ENCODE data around the gene PTPRN2. TPM values are rescaled to one million over a fixed set of nuclear protein-coding genes. Genes with fewer than 3 reads are reported as not detected.

The PTPRN2 gene
- total and polyA plus RNA-seq, 2 donors from 2014 or later = 4.8 to 6.2 TPM

DNA sequence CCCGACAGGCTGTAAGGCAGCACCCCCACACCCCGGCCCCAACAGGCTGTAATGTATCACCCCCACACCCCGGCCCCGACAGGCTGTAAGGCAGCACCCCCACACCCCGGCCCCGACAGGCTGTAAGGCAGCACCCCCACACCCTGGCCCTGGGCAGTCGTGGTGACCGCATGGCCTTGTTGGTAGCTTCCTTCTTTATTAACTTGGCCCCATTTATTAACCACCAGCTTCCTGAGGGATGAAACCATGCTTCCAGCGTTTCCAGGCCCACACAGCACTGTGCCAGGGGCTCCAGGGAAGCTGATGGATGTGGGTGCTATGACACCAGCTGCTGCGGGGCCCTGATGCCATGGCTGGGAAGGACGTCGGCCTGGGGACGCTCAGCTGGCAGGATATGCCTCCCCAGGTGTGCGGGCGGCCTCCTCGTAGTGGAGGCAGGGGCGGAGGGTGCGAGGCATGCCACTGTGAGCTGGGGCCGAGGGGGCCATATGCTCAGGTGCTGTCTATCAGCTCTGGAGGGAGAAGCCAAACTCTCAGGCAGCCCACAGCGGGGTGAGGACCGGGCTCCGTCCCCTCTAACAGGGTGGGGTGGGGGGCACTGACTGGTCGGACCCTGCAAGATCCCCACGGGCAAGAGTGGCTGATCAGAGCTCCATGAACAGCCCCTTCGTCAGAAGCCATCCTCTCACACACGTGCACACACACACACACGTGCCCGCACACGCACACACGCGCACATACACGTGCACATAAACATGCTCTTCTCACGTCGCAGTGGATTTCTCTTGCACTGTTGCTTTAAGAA lies 311.0 kb downstream of the PTPRN2 start:
- H3K27ac ChIP-seq (ENCODE audit: low read depth in 2 of 2, low read length in 2 of 2) = no peak overlapping the region
- H3K36me3 ChIP-seq (ENCODE audit: control insufficient read depth in 2 of 3, insufficient read depth in 3 of 3, low read length in 3 of 3) = no peaks in the 10 kb centered on the region
- H3K9ac ChIP-seq (ENCODE audit: low read length in 3 of 3) = no peak overlapping the region
- no peak overlapping the region for H3K4me3 ChIP-seq (ENCODE audit: low read length in 3 of 3)
- intact Hi-C loops (cut with DNase I) = no loop called here
- no peaks in the 10 kb centered on the region for H3K9me3 ChIP-seq (ENCODE audit: control insufficient read depth in 2 of 3, insufficient read depth in 1 of 3, low read length in 3 of 3)
- DNase-seq (peak in 2 of 5 donors; percentile 28 to 62), FAIRE-seq (no peak)
- TF ChIP-seq, protein P1, sequence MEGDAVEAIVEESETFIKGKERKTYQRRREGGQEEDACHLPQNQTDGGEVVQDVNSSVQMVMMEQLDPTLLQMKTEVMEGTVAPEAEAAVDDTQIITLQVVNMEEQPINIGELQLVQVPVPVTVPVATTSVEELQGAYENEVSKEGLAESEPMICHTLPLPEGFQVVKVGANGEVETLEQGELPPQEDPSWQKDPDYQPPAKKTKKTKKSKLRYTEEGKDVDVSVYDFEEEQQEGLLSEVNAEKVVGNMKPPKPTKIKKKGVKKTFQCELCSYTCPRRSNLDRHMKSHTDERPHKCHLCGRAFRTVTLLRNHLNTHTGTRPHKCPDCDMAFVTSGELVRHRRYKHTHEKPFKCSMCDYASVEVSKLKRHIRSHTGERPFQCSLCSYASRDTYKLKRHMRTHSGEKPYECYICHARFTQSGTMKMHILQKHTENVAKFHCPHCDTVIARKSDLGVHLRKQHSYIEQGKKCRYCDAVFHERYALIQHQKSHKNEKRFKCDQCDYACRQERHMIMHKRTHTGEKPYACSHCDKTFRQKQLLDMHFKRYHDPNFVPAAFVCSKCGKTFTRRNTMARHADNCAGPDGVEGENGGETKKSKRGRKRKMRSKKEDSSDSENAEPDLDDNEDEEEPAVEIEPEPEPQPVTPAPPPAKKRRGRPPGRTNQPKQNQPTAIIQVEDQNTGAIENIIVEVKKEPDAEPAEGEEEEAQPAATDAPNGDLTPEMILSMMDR (IDR thresholded peaks at IDR 0.05; ENCODE audit: borderline replicate concordance, extremely low read depth, insufficient read depth) = no peak
- H3K4me1 ChIP-seq (ENCODE audit: control insufficient read depth in 2 of 3, insufficient read depth in 2 of 3, low read depth in 1 of 3, low read length in 3 of 3) = no peaks in the 10 kb centered on the region
- H3K27me3 ChIP-seq (ENCODE audit: control insufficient read depth, insufficient read depth, low read length) = no peaks in the 10 kb centered on the region

DNA sequence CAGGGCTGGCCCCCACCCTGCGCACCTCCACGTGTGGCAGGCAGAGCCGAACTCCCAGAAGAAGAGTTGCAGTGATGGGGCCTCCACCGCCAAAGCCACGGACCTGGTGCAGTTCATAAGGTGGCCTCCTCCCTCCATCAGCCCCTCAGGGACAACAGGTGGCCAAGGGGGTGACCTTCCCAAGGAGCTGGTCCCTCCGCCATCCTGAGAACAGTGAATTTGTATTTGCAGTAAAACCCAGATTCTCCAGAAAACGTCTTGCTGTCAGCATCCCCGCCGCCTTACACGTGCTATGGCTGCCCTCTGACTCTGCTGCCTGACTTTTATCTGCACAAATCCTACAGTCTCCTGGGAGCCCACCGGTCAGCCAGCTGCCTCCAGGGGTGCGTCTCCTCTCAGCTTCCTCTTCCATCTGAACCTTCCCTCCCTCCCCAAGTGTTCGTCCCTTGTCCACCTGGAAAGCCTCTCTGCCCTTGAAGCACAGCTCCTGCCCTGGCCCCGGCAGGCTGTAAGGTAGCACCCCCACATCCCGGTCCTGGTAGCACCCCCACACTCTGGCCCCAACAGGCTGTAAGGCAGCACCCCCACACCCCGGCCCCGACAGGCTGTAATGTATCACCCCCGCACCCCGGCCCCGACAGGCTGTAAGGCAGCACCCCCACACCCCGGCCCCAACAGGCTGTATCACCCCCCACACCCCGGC lies 311.8 kb downstream of the PTPRN2 start:
- Histone ChIP-seq H3K4me1 (ENCODE audit: control insufficient read depth in 2 of 3, insufficient read depth in 2 of 3, low read depth in 1 of 3, low read length in 3 of 3) (no peaks in the 10 kb centered on the region), H3K27ac (ENCODE audit: low read depth in 2 of 2, low read length in 2 of 2) (no peak overlapping the region), H3K27me3 (ENCODE audit: control insufficient read depth, insufficient read depth, low read length) (no peaks in the 10 kb centered on the region), H3K9ac (ENCODE audit: low read length in 3 of 3) (no peak overlapping the region), H3K4me3 (ENCODE audit: low read length in 3 of 3) (no peak overlapping the region), H3K9me3 (ENCODE audit: control insufficient read depth in 2 of 3, insufficient read depth in 1 of 3, low read length in 3 of 3) (no peaks in the 10 kb centered on the region), H3K36me3 (ENCODE audit: control insufficient read depth in 2 of 3, insufficient read depth in 3 of 3, low read length in 3 of 3) (no peaks in the 10 kb centered on the region)
- intact Hi-C loops (cut with DNase I) = no loop called here
- peak in 2 of 5 donors; percentile 15 to 69 for DNase-seq
- TF ChIP-seq, protein P1 (IDR thresholded peaks at IDR 0.05; ENCODE audit: borderline replicate concordance, extremely low read depth, insufficient read depth) = no peak
- FAIRE-seq = no peak

DNA sequence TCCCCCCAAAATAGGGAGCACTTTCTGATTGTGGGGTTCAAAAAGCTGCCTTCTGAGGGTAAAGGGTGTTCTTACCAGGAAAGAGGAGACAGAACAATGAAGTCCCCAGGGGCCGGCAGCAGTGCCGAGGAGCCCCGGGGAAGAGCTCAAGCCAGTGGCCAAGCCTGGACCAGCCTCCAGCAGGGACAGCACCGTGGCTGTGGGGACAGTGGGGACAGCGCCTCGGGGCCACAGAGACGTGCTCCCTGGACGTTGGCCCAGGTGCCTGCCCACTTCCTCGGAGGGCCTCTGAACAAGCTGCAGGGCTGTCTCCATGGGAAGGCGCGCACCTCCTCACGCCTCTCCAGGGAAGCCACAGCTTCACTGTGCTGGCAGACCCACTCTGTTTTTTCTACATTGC lies 312.6 kb downstream of the PTPRN2 start:
- Histone ChIP-seq H3K4me1 (ENCODE audit: control insufficient read depth in 2 of 3, insufficient read depth in 2 of 3, low read depth in 1 of 3, low read length in 3 of 3) (no peaks in the 10 kb centered on the region), H3K36me3 (ENCODE audit: control insufficient read depth in 2 of 3, insufficient read depth in 3 of 3, low read length in 3 of 3) (no peaks in the 10 kb centered on the region), H3K4me3 (ENCODE audit: low read length in 3 of 3) (no peak overlapping the region), H3K27ac (ENCODE audit: low read depth in 2 of 2, low read length in 2 of 2) (no peak overlapping the region), H3K9me3 (ENCODE audit: control insufficient read depth in 2 of 3, insufficient read depth in 1 of 3, low read length in 3 of 3) (no peaks in the 10 kb centered on the region), H3K9ac (ENCODE audit: low read length in 3 of 3) (no peak overlapping the region), H3K27me3 (ENCODE audit: control insufficient read depth, insufficient read depth, low read length) (no peaks in the 10 kb centered on the region)
- peak in 1 of 5 donors; percentile 16 for DNase-seq
- FAIRE-seq = no peak
- TF ChIP-seq, protein P1 (IDR thresholded peaks at IDR 0.05; ENCODE audit: borderline replicate concordance, extremely low read depth, insufficient read depth) = no peak
- intact Hi-C loops (cut with DNase I) = no loop called here

All from kidney (tissue), 14 donors.